ENCODE results near the gene POLN.

Gene POLN

DNA sequence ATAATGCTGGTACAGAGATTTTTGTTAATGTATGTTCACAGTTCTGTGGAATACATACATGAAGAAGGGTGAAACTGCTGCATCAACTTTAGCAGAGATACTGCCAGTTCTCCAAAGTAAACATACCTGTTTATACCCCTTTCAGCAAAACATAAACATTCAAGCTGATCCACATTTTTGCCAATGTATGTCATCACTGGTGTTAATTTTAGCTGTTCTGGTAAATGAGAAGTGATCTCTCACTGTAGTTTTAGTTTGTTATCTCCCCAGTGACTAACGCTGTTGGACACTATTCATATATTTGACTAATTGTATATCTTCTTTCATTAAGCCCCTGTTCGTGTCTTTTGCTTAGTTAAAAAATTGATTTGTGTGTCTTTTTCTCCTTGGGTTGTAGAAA, 82.0 kb downstream of the POLN start:
- DNase-seq (ENCODE audit: low spot score) = no peak
- TF ChIP-seq, protein P1, sequence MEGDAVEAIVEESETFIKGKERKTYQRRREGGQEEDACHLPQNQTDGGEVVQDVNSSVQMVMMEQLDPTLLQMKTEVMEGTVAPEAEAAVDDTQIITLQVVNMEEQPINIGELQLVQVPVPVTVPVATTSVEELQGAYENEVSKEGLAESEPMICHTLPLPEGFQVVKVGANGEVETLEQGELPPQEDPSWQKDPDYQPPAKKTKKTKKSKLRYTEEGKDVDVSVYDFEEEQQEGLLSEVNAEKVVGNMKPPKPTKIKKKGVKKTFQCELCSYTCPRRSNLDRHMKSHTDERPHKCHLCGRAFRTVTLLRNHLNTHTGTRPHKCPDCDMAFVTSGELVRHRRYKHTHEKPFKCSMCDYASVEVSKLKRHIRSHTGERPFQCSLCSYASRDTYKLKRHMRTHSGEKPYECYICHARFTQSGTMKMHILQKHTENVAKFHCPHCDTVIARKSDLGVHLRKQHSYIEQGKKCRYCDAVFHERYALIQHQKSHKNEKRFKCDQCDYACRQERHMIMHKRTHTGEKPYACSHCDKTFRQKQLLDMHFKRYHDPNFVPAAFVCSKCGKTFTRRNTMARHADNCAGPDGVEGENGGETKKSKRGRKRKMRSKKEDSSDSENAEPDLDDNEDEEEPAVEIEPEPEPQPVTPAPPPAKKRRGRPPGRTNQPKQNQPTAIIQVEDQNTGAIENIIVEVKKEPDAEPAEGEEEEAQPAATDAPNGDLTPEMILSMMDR (IDR thresholded peaks at IDR 0.05; ENCODE audit: extremely low read depth, missing control alignments) = no peak

DNA sequence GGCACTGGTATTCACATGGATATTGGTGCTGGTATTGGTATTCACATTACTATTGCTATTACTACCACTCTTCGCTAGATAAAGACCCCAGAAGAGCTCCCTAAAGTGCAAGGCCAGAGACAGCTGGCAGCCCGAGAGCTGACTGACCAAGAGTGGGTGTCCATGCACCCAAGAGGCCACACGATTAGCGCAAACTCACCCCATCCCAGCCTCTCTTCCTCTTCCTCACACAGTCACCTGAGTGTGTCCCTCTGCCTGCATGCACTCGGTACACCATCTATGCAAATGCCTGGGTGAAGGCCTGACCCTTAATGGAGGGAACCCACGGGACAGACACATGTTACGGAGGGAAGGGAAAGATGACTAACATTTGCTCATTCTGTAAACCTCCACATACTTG, 86.7 kb downstream of the POLN start:
- no peak for DNase-seq (ENCODE audit: low spot score)
- TF ChIP-seq, protein P1 (IDR thresholded peaks at IDR 0.05; ENCODE audit: extremely low read depth, missing control alignments) = no peak

DNA sequence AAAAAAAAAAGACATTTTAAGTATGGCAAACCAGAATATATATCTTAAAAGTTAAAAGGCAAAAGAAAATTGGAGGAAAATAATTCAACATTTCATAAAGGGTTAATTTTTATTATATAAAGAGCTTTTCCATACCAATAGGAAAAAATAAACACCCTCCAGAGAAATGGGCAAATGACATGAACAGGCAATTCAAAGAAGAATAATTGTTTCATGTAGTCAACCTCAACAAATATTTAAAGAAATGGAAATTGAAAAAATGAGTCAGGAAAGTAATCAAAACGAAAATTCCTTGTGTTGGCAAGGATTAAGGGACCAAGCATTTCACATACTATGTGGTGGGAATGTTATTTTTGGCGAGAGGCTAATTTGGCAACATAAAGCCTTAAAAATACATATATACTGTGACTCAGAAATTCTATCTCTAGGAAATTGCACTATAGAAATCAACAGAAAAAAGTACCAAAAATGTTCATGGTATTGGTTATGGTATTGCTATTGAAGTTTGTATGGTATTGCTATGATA, 87.6 kb downstream of the POLN start:
- TF ChIP-seq, protein P1 (IDR thresholded peaks at IDR 0.05; ENCODE audit: extremely low read depth, missing control alignments) = no peak
- no peak for DNase-seq (ENCODE audit: low spot score)

DNA sequence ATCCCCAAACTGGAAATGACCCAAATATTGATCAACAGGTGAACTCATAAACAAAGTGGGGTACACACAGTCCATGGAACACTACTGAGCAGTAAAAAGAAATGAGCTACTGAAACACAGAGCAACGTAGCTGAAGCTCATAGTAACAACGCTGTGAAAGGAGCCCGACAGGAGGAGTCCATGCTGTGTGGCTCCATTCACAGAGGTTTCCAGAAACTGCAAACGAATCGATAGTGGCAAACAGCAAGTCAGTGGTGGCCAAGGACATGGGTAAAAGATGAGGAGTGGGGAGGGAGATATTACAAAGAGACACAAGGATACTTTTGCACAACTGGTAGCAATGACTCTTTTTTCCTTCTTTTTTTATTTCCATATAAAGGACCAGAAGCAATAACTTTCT, 90.4 kb downstream of the POLN start:
- TF ChIP-seq, protein P1 (IDR thresholded peaks at IDR 0.05; ENCODE audit: extremely low read depth, missing control alignments) = no peak
- no peak for DNase-seq (ENCODE audit: low spot score)

DNA sequence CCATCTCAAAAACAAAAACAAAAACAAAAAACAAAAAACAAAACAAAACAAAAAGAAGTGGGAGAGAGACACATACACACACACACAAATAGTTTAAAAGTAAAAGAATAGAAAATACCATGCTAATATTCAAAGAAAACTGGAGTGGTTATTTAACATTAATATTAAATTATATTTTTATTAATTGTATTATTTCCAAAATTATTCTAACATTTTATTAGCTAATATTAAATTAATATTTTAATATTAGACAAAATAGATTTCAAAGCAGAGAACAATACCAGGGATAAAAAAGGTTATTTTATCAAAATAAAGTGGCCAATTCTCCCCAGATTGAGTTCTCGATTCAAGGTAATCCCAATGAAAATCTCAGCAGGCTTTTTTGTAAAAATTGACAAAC, 91.8 kb downstream of the POLN start:
- no peak for DNase-seq (ENCODE audit: low spot score)
- TF ChIP-seq, protein P1 (IDR thresholded peaks at IDR 0.05; ENCODE audit: extremely low read depth, missing control alignments) = no peak

DNA sequence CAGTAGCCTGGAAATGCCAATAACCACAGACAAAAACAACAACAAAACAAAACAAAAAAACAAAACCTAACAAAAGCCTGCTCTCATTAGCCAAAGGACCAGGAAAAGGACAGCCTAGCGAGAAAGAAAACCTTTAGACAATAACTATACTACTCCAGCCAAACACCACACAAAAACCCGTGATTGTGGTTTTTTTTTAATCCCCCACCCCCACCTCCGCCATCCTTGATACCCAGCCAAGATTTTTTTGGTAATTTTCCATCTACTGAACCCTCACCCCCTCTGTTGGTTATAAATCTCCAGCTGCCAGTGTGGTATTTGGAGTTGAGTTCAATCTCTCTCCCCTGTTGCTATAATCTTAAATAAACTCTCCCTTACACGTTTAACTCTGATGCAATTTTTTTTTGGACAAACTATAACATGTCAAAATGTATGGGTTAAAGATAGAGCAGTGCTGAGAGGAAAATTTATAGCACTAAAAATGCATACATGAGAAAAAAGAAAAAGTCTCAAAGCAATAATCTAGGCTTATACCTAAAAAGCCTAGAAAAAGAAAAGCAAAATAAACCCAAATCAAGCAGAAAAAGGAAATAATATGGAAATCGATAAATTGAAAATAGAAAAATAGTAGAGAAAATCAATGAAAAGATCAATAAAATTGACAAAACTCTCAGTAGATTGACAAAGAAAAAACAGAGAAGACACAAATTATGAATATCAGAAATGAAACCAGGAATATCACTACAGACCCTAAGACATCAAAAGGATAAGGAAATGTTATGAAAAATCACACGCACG, 99.1 kb downstream of the POLN start:
- no peak for DNase-seq (ENCODE audit: low spot score)
- TF ChIP-seq, protein P1 (IDR thresholded peaks at IDR 0.05; ENCODE audit: extremely low read depth, missing control alignments) = no peak

DNA sequence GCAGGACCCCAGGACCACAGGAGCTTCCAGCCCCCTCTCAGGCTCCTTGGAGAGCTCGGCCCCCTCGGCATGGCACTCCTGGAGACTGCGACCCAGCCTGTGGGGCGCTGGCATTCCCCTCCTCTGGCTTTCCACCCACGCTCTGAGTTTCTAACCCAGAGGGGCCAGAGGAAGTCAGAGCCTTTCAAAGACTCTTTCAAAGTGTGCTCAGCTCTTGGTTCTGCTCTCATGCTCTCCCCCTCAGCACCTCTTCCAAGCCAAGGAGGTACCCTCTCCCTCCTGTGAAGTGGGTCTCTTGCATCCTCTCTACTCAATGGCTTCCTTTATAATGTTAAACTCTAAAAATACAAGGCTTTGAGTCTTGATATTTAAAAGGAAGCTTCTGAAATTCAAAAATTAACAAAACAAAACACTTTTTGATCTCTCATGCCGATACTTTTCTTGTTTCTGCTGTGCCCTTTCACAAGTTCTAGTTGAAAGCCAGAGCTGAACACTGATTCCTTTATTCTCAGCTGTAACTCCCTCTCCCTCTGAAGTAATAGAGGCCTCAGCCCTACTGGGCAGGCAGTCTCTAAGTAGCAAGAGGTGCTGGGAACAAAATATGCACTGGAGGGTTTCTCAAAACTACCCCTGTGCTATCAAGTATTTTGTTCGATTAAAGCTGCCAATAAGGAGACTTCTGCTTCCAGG, 100.0 kb downstream of the POLN start:
- DNase-seq (ENCODE audit: low spot score) = peak; percentile 41
- TF ChIP-seq, protein P1 (IDR thresholded peaks at IDR 0.05; ENCODE audit: extremely low read depth, missing control alignments) = no peak
